ENCODE measurements around the gene TBC1D26. TPM values are rescaled to one million over a fixed set of nuclear protein-coding genes. Genes with fewer than 3 reads are reported as not detected.
A peak's percentile ranks its signal among the peaks of the same experiment; 100 is the strongest.
"Not testable (repeated sequence)": the region's sequence is repeated elsewhere in the genome, so short reads cannot be mapped to it uniquely, and the experiment has no call there.

TBC1D26 gene
- polyA plus RNA-seq (2013): 0.07 TPM

DNA sequence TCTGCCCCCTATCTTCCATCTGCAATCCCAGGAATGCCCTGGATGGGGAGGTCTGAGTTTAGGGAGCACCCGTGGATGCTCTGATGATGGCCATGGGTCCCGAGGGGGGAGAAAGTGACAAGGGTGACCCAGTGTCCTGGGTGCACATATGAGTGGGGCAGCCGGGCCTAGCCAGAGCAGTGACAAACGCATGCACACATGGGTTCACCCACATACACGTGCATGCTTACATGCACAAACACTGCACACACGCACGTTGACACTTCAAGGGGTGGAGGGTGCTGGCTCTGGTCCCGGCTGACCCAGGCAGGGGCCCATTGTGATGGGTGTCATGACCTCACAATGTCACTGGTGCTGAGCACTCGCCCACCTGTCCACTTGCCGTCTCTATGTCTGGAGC is at the start of gene TBC1D26:
Gene TBC1D26 (plus strand): TSS at position 384 of the 400 bp plus-strand sequence. CDS start 3,066 bp downstream, outside the sequence.
- DNase-seq; H3K27ac ChIP-seq (ENCODE audit: insufficient read depth in 1 of 2, low read depth in 1 of 2, low read length in 2 of 2, poor library complexity in 1 of 2, severe bottlenecking in 2 of 2); H3K9me3 ChIP-seq (ENCODE audit: control extremely low read depth in 1 of 5, control insufficient read depth in 4 of 5, insufficient read depth in 2 of 5, low read depth in 1 of 5, low read length in 4 of 5); H3K4me3 ChIP-seq (ENCODE audit: control insufficient read depth in 1 of 7, extremely low read depth in 1 of 7, insufficient read depth in 4 of 7, low read depth in 2 of 7, low read length in 6 of 7); H3K36me3 ChIP-seq (ENCODE audit: control insufficient read depth in 4 of 4, insufficient read depth in 4 of 4, low read length in 3 of 4); H3K27me3 ChIP-seq (replicated peaks in 2 of 5; ENCODE audit: control insufficient read depth in 4 of 5, insufficient read depth in 5 of 5, low read length in 4 of 5); CTCF ChIA-PET; H3K4me1 ChIP-seq (ENCODE audit: control extremely low read depth in 1 of 4, control insufficient read depth in 4 of 4, insufficient read depth in 4 of 4, low read length in 3 of 4); POLR2A ChIA-PET: not testable (repeated sequence)
- 67% methylated on average over 3 of the region's 10 CpGs for WGBS (ENCODE audit: insufficient coverage)

DNA sequence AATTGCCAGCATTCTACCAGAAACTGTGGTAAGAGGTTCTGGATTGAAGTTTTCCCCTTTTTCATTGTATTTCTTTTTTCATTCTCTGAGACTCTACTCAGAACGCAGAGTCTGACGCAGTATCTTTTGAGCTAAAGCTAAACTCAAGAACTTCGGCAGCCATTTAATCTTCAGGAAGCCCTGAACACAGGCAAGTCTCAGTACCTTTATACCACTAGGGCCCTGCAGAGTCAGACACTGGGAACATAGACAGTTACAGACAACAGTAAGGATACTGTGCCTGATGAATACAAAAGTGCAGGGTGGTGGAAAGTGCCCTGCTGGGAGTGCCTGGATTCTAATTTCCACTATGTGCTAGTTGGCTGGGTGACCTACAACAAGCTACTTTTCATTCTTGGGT is 48.9 kb upstream of the TBC1D26 start:
- H3K4me1 ChIP-seq (ENCODE audit: control extremely low read depth in 1 of 4, control insufficient read depth in 4 of 4, insufficient read depth in 4 of 4, low read length in 3 of 4); H3K9me3 ChIP-seq (ENCODE audit: control extremely low read depth in 1 of 5, control insufficient read depth in 4 of 5, insufficient read depth in 2 of 5, low read depth in 1 of 5, low read length in 4 of 5); CTCF ChIA-PET; H3K27ac ChIP-seq (ENCODE audit: insufficient read depth in 1 of 2, low read depth in 1 of 2, low read length in 2 of 2, poor library complexity in 1 of 2, severe bottlenecking in 2 of 2); DNase-seq; H3K27me3 ChIP-seq (replicated peaks in 2 of 5; ENCODE audit: control insufficient read depth in 4 of 5, insufficient read depth in 5 of 5, low read length in 4 of 5); H3K36me3 ChIP-seq (ENCODE audit: control insufficient read depth in 4 of 4, insufficient read depth in 4 of 4, low read length in 3 of 4); POLR2A ChIA-PET: not testable (repeated sequence)
- WGBS (ENCODE audit: insufficient coverage): 100% methylated on average over 1 of the region's 3 CpGs
- peak overlapping the region in 1 of 7 experiments; percentile 74 for H3K4me3 ChIP-seq (ENCODE audit: control insufficient read depth in 1 of 7, extremely low read depth in 1 of 7, insufficient read depth in 4 of 7, low read depth in 2 of 7, low read length in 6 of 7)

DNA sequence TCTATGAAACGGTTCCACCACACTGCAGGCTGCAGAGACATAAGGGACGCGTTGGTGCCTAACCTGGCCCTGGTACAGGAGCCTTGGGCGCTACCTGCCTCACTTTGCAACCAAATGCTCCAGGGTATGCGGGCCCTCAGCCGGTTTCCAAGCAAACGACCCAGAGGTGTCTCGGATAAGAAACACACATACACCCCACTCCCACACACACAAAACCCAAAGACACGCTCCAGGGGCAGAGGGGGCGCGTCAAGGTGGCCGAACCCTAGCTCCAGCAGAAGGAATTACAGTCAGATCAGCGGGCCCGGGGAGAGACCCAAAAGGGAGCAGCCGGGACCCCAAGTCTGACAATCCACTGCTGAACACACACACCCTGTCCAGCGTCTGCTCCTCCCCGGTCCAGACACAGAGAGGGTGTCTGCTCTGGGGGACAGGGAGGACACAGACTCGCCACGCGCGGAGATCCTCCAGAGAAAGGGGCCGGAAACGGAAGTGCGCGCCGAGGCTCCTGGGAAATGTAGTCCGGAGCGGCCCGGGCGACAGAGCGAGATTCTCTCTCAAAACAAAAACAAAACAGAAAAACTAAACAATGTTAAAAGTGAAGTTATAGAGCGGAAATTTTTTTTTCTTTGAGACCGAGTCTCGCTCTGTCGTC is 48.1 kb upstream of the TBC1D26 start, which contains the start of gene TRIM16:
Gene TRIM16 (minus strand): TSS at position 488 of the 655 bp plus-strand sequence. CDS start 32,702 bp downstream, outside the sequence.
- H3K9me3 ChIP-seq (ENCODE audit: control extremely low read depth in 1 of 5, control insufficient read depth in 4 of 5, insufficient read depth in 2 of 5, low read depth in 1 of 5, low read length in 4 of 5); POLR2A ChIA-PET; H3K27me3 ChIP-seq (replicated peaks in 2 of 5; ENCODE audit: control insufficient read depth in 4 of 5, insufficient read depth in 5 of 5, low read length in 4 of 5); H3K36me3 ChIP-seq (ENCODE audit: control insufficient read depth in 4 of 4, insufficient read depth in 4 of 4, low read length in 3 of 4); H3K4me1 ChIP-seq (ENCODE audit: control extremely low read depth in 1 of 4, control insufficient read depth in 4 of 4, insufficient read depth in 4 of 4, low read length in 3 of 4); CTCF ChIA-PET: not testable (repeated sequence)
- 2% methylated on average over 11 of the region's 35 CpGs for WGBS (ENCODE audit: insufficient coverage)
- peak; percentile 61 to 82 (median 70) for DNase-seq
- Histone ChIP-seq H3K4me3 (ENCODE audit: control insufficient read depth in 1 of 7, extremely low read depth in 1 of 7, insufficient read depth in 4 of 7, low read depth in 2 of 7, low read length in 6 of 7) (peak within 1 kb of the TSS; percentile 58 to 86 (median 74)), H3K27ac (ENCODE audit: insufficient read depth in 1 of 2, low read depth in 1 of 2, low read length in 2 of 2, poor library complexity in 1 of 2, severe bottlenecking in 2 of 2) (peak within 1 kb of the TSS in 1 of 2 experiments; percentile 73)

DNA sequence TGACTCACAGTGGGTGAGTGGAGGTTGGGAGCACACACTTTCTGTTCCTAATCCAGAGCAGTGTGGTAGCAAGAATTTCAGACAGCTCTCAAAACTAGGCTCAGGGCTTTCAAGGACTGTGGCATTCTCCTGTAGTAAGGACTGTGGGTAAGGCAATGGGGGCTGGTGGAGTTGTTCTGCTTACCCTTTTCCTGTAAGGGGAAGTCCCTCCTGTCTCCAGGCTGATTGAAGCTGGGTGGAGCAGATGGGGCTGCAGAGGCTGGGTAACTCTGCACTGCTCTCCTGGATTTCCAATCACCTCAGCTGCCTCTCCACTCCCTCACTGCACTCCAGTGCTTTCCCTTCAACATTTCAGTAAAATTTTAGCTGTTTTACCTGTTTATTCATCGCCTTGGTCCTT is 44.6 kb upstream of the TBC1D26 start:
- POLR2A ChIA-PET; H3K27me3 ChIP-seq (replicated peaks in 2 of 5; ENCODE audit: control insufficient read depth in 4 of 5, insufficient read depth in 5 of 5, low read length in 4 of 5); CTCF ChIA-PET; H3K4me3 ChIP-seq (ENCODE audit: control insufficient read depth in 1 of 7, extremely low read depth in 1 of 7, insufficient read depth in 4 of 7, low read depth in 2 of 7, low read length in 6 of 7); H3K27ac ChIP-seq (ENCODE audit: insufficient read depth in 1 of 2, low read depth in 1 of 2, low read length in 2 of 2, poor library complexity in 1 of 2, severe bottlenecking in 2 of 2); H3K36me3 ChIP-seq (ENCODE audit: control insufficient read depth in 4 of 4, insufficient read depth in 4 of 4, low read length in 3 of 4); H3K9me3 ChIP-seq (ENCODE audit: control extremely low read depth in 1 of 5, control insufficient read depth in 4 of 5, insufficient read depth in 2 of 5, low read depth in 1 of 5, low read length in 4 of 5); DNase-seq; H3K4me1 ChIP-seq (ENCODE audit: control extremely low read depth in 1 of 4, control insufficient read depth in 4 of 4, insufficient read depth in 4 of 4, low read length in 3 of 4): not testable (repeated sequence)
- WGBS (ENCODE audit: insufficient coverage): no CpG with 5 or more reads among the region's 1 CpG

DNA sequence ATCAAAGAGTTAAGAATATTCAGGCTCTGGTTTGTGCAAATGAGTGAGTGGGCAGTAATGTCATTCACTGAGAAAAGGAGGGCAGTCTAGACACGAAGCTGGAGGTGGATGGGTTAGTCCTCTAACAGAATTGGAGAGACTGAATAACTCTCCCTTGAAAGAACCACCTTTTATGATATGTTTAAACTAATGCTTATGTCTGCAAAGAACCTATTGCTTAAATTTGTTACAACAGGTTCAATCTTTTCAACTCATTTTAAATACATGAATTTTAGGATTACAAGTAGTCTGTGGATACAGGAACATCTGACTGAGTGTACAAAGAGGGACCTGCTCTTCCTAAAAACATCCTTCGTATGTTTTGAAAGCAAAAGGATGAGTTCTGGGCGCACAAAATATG is 33.1 kb upstream of the TBC1D26 start:
- DNase-seq; H3K36me3 ChIP-seq (ENCODE audit: control insufficient read depth in 4 of 4, insufficient read depth in 4 of 4, low read length in 3 of 4); POLR2A ChIA-PET; CTCF ChIA-PET; H3K27me3 ChIP-seq (replicated peaks in 2 of 5; ENCODE audit: control insufficient read depth in 4 of 5, insufficient read depth in 5 of 5, low read length in 4 of 5); H3K4me1 ChIP-seq (ENCODE audit: control extremely low read depth in 1 of 4, control insufficient read depth in 4 of 4, insufficient read depth in 4 of 4, low read length in 3 of 4); H3K9me3 ChIP-seq (ENCODE audit: control extremely low read depth in 1 of 5, control insufficient read depth in 4 of 5, insufficient read depth in 2 of 5, low read depth in 1 of 5, low read length in 4 of 5): not testable (repeated sequence)
- H3K4me3 ChIP-seq (ENCODE audit: control insufficient read depth in 1 of 7, extremely low read depth in 1 of 7, insufficient read depth in 4 of 7, low read depth in 2 of 7, low read length in 6 of 7): peak overlapping the region in 6 of 7 experiments; percentile 38 to 78 (median 64)
- H3K27ac ChIP-seq (ENCODE audit: insufficient read depth in 1 of 2, low read depth in 1 of 2, low read length in 2 of 2, poor library complexity in 1 of 2, severe bottlenecking in 2 of 2): peak overlapping the region in 1 of 2 experiments; percentile 58
- WGBS (ENCODE audit: insufficient coverage): no CpG with 5 or more reads among the region's 3 CpGs

DNA sequence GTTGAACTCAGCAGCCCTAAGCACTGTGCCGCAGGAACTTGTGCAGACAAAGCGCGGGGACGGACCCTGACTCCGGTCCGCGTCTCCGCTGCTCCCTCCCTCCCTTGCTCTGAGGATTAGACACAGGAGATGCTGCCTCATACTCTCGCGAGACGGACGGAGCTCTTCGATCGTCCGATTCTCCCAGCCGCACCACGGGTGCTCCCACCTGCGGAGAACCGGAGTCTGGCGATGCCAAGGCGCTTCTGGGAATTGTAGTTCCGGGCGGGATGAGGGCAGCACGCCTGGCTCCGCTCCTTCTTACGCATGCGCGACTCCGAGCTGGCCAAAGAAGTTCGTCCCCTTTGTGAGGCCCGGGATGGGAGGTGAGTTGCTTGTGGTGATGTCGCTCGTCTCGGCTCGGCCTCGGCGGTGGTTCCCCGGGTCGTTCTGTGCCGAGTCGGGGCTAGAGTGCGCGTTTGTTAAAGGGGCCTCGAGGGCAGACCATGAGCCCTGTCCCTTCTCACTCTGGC is 32.6 kb upstream of the TBC1D26 start, which contains the start of gene ZNF286A:
Gene ZNF286A (plus strand): TSS at position 340 of the 512 bp plus-strand sequence. CDS start 578 bp downstream, outside the sequence.
- H3K36me3 ChIP-seq (ENCODE audit: control insufficient read depth in 4 of 4, insufficient read depth in 4 of 4, low read length in 3 of 4); H3K27me3 ChIP-seq (replicated peaks in 2 of 5; ENCODE audit: control insufficient read depth in 4 of 5, insufficient read depth in 5 of 5, low read length in 4 of 5); CTCF ChIA-PET; H3K4me1 ChIP-seq (ENCODE audit: control extremely low read depth in 1 of 4, control insufficient read depth in 4 of 4, insufficient read depth in 4 of 4, low read length in 3 of 4); POLR2A ChIA-PET; H3K9me3 ChIP-seq (ENCODE audit: control extremely low read depth in 1 of 5, control insufficient read depth in 4 of 5, insufficient read depth in 2 of 5, low read depth in 1 of 5, low read length in 4 of 5): not testable (repeated sequence)
- H3K4me3 ChIP-seq (ENCODE audit: control insufficient read depth in 1 of 7, extremely low read depth in 1 of 7, insufficient read depth in 4 of 7, low read depth in 2 of 7, low read length in 6 of 7): peak within 1 kb of the TSS; percentile 38 to 78 (median 61)
- peak; percentile 96 to 99 (median 99) for DNase-seq
- WGBS (ENCODE audit: insufficient coverage): 0% methylated on average over 23 of the region's 44 CpGs
- H3K27ac ChIP-seq (ENCODE audit: insufficient read depth in 1 of 2, low read depth in 1 of 2, low read length in 2 of 2, poor library complexity in 1 of 2, severe bottlenecking in 2 of 2): peak within 1 kb of the TSS in 1 of 2 experiments; percentile 58

DNA sequence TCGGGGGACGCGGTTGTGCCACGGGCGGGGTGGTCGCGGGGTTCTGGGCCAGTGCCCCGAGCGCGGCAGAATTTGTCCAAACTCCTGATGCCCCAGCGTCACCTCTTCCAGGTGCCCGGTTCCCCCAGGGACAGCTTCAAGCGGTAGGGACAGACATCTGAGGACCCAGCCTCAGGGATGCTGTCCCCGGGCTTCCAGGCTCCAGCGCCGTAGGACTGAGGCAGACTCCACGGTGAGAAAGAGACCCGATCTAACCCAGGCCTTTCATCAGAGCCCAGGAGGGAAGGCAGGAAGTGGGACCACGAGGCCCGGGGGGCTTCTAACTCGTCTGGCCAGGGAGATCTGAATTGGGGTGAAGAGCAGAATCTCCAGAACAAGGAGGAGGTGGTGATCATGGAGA is 32.1 kb upstream of the TBC1D26 start:
- CTCF ChIA-PET; POLR2A ChIA-PET; H3K27ac ChIP-seq (ENCODE audit: insufficient read depth in 1 of 2, low read depth in 1 of 2, low read length in 2 of 2, poor library complexity in 1 of 2, severe bottlenecking in 2 of 2): not testable (repeated sequence)

More for the DNA sequence above, 32.1 kb upstream of the TBC1D26 start:
- H3K27me3 ChIP-seq (replicated peaks in 2 of 5; ENCODE audit: control insufficient read depth in 4 of 5, insufficient read depth in 5 of 5, low read length in 4 of 5); H3K4me1 ChIP-seq (ENCODE audit: control extremely low read depth in 1 of 4, control insufficient read depth in 4 of 4, insufficient read depth in 4 of 4, low read length in 3 of 4); DNase-seq; H3K9me3 ChIP-seq (ENCODE audit: control extremely low read depth in 1 of 5, control insufficient read depth in 4 of 5, insufficient read depth in 2 of 5, low read depth in 1 of 5, low read length in 4 of 5): not testable (repeated sequence)
- WGBS (ENCODE audit: insufficient coverage): no CpG with 5 or more reads among the region's 21 CpGs
- peak overlapping the region; percentile 38 to 78 (median 61) for H3K4me3 ChIP-seq (ENCODE audit: control insufficient read depth in 1 of 7, extremely low read depth in 1 of 7, insufficient read depth in 4 of 7, low read depth in 2 of 7, low read length in 6 of 7)
- peaks cover 0 to 12% (median 3%) of the 10 kb centered on the region in 4 experiments for H3K36me3 ChIP-seq (ENCODE audit: control insufficient read depth in 4 of 4, insufficient read depth in 4 of 4, low read length in 3 of 4)

Measured in common myeloid progenitor, CD34-positive (primary cell).